HT-29 (cell line): ENCODE results near the gene CHD1. TPM values are rescaled to one million over a fixed set of nuclear protein-coding genes. Genes with fewer than 3 reads are reported as not detected.

Experiments used
- DNase-seq: peaks from one replicate; pipeline ENCODE4 v3.0.0-alpha.2; 2015; ENCODE audit warnings: low spot score
- total RNA-seq: library from RNA; depleted of rRNA; stranded (reverse); fragments of >200 nt; shearing (Covaris generic); gene quantifications from 2 replicates; pipeline ENCODE4 v1.2.3, GENCODE V29; 2014

Gene CHD1
- total RNA-seq, 1 experiment from 2014 or later: 21.6 TPM

DNA sequence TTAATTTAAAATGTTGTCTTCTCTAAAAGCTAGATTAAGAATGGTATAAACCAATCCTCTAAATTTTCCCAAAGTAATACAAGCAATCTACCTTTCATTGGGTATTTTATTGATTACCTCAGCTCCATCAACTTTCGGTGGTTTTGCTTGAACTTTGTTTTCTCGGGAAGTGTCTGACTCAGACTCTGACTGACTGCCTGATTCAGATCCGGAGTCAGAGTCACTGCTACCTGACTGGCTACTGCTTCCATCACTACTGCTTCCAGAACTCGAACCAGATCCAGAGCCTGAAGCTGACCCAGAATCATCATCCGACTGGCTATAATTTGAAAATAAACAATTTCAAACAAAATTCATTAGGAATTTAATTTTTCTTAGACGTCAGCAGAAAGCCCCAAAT is 24.0 kb downstream of the CHD1 start:
- no peak for DNase-seq

DNA sequence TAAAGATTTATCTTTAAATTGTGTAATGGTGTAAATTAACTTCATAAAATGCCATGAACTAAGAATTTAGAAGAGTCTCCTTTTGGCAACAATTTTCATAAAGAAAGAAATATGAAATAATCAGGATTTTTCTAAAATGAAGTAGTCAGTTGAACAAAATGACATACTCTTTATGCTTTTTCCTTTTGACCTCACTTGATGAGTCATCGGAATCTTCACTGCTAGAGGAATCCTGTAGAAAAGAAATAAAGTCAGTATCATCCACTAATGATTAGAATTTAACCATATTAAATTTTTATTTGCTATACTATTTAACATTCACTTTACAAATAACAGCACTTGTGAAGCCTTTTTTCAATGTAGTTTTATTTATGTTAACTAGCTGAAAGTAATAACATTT is 26.1 kb downstream of the CHD1 start:
- DNase-seq: no peak

DNA sequence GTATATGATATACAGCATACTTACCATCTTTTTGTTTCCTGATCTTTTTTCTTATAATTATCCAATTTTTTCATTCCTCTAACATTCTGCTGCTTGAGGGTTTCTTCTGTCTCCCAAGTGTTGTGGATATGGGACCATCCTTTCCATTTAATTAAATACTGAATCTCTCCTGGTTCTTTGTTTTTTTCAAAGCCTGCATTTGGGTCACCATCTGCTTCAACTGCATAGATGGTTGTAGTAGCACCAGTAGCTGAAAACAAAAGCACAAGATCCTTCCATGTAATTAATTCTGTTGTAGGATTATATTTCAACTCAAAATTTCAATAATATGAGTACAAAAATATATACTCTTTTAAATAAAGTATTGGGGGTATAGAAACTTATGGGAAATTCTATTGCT is 29.4 kb downstream of the CHD1 start:
- DNase-seq: no peak

DNA sequence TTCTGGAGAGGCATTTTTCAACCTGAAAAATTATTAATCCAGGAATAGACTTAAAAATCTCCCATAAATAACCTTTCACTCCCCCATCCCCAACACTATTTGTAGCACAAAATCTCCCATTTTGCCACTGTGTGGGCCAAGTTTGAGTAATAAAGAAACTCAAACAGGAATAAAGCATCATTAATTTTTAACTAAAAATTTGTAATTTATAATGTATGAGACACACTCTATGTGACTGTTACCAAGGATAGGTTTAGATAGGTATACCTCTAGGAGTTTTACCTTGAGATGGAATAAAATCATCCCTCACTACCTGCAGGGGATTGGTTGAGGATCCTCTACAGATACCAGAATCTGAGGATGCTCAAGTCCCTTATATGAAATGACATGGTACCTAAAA is 30.1 kb downstream of the CHD1 start:
- no peak for DNase-seq

DNA sequence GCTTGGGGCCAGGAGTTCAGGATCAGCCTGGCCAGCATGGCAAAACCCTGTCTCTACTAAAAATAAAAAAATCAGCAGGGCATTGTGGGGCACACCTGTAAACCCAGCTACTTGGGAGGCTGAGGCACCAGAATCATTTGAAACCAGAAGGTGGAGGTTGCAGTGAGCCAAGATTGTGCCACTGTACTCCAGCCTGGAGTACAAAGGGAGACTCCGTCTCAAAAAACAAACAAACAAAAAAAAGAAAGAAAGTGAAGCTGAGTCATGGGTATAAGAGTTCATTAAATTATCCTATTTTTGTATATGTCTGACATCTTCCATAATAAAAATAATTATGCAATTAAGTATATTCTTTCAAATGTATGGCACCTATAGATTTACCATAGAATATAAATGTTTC is 37.2 kb downstream of the CHD1 start:
- no peak for DNase-seq

DNA sequence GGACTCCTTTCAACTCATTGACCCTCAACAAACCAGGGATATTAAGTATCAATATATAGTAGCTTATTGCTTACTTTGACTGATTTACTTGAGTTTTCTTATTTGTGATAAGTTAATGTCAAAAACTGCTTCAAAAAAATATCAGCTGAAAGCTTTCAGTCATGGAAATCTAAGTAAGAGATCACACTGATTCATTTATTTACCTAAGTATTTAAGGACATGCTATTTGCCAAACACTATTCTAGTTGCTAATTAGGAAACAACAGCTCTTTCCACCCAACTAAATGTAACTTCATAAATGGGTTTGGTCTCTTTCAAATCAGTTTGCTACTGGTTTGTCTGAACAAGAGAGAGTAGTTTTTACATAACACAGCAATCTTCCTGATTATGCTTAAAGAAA is 48.2 kb downstream of the CHD1 start:
- peak; percentile 5 for DNase-seq

DNA sequence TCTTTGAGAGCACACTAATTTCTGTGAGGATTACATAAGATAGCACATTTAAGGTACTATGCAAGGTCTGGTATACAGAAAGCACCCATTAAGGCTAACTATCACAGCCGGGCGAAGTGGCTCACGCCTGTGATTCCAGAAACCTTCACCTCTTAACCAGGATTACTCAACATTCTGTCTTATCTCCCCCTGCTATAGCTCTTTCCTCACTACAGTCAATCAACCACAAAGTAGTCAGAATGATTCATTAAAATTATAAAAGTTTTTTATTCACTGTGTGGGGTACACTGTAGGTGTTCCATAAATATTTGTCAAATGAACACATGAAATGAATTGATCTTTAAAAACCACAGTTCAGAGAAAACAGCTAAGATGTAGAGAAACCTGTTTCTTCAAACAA is 48.7 kb downstream of the CHD1 start:
- peak; percentile 4 for DNase-seq

DNA sequence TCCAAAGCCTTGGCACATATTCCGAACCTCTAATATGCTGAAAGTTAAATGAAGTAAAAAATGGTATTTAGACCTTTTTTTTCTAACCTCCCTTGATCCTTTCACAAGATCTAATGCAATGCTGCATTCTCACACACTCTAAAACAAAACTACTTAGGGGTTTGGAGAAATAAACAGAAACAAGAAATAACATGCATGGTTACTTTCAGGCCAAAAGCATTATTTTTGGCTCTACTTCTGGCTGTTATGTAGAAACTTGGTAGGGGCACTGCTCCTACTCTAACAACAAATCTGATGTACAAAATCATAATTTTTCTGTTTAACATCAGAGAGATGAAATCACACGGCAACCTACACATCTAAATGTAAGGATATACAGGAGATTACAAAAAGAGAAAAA is 51.2 kb downstream of the CHD1 start:
- DNase-seq: no peak

DNA sequence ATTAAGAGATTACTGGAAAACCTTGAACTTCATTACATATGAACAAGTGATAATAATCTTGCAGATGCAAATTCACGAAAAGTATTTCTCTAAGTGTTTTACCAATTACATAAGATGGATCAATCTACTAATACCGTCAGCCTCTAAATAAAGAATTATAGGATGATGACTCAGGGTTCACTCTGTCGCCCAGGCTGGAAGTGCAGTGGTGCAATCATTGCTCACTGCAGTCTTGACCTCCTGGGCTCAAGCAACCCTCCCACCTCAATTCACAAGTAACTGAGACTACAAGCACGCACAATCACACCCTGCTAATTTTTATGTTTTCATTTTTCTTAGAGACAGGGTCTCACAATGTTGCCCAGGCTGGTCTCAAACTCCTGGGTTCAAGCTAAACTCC is 56.1 kb downstream of the CHD1 start:
- DNase-seq: no peak

DNA sequence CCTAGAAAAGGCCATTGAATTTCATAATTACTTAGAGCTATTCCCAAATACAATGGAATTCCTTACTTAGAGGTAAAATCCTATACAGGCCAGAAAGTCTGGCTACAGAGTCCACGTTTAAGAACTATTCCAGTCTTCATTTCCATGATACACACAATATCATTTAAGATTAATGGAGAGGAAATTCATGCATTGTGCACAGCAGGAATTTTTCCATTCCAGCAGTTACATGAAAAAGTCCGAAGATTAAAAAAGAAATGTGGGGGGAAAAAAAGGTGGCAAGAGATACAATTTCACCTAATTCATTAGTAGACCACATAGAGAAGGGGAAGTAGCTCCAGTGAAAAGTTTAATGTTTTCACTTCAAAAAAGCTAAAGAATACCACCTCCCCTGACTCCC is 63.1 kb downstream of the CHD1 start:
- DNase-seq: no peak

DNA sequence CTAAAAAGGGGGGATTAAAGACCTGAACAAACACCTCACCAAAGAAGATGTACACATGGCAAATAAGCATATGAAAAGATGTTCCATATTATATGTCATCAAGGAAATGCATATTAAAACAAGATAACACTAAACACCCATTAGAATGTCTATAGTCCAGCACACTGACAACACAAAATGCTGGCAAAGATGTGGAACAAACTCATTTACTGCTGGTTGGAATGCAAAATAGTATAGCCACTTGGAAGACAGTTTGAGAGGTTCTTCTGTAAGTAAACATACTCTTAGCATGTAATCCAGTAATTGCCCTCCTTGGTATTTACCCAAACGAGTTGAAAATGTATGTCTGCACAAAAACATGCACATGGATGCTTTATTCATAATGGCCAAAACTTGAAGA is 81.8 kb downstream of the CHD1 start:
- no peak for DNase-seq

DNA sequence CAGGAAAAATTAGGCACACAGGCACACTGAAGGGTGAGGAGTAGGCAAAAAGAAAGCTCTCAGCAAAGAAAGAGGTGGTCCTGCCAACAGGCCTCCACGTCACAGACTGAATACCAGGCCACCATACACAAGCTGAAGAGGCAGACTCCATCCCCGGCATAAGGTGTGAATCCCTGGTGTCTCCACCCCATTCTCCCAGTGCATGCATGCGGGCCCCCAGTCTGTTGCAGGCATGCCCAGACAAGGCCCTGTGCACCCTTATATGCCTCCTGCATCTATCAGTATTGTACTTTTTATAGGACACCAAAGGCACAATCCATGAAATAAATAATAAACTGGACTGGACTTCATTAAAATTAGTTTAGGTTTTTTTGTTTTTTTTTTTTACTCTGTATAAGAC is 82.3 kb downstream of the CHD1 start:
- no peak for DNase-seq

DNA sequence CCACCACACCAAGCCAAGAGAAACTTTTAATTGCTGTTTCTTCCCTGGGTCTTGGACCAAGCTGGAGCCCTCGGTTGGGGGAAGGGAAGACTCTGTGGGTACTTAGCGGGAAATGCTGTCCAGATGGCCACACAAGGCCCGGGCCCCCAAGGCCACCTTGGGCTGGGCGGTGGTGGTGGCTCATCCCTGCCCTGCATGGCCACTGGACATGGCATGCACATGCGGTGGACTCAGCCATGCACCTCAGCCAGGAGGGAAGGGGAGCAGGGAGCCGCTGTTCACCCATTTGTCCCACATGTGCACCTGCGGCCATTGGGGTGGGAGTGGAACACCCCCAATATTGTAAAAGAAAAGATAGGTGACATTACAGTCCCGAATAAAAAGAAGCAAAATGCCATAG is 82.9 kb downstream of the CHD1 start:
- no peak for DNase-seq

DNA sequence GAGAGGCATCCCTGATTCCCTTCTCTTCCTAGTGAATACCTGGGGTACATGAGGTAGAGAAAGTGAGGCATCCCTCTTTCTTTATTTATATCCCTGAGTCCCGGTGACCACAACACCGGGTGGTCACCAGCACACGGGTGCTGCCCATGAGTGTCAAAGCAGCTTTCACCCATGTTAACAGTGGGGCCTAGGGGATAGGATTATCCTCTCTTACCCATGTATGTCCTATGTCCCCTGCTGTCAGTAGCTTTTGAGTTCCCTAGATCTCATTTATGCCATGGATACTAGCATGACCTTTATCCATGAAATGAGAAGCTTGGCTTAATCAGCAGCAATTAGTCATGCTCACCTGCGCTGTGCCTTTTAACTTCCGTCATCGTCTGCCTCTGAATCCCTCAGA is 83.9 kb downstream of the CHD1 start:
- no peak for DNase-seq

DNA sequence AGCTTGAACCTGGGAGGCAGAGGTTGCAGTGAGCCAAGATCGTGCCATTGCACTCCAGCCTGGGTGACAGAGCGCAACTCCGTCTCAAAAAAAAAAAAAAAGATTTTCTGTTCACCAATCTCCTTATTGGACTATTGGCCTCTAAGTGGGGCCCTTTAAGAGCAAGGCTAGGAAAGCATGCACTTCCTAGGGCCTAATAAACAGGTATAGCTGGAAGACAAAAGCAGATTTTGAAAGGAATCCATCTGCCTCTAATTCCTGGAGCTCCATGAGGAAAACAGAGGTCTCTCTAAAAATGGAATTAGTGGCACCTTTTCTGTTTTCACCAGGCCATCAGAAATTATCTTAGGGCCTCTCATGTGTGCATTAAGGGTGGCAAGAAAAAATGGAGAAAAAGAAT is 85.3 kb downstream of the CHD1 start:
- DNase-seq: no peak

DNA sequence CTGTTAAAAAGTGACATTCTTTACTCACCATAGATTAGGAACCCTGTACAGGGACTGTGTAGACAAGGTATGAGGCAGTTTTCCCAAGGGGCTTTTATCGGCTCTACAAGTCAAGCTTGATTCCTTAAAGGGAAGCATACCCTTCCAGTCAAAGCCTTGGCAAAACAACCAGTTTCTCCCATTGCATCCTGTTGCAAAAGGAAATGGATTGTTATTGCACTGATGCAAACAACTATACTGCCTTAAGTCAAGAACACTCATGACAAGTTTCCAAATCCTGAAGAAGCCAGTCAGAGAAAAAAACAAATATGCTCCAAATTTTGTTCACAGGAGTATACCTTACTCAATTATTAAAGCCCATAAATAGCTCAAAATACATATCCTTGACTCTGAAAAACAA is 87.9 kb downstream of the CHD1 start:
- no peak for DNase-seq

DNA sequence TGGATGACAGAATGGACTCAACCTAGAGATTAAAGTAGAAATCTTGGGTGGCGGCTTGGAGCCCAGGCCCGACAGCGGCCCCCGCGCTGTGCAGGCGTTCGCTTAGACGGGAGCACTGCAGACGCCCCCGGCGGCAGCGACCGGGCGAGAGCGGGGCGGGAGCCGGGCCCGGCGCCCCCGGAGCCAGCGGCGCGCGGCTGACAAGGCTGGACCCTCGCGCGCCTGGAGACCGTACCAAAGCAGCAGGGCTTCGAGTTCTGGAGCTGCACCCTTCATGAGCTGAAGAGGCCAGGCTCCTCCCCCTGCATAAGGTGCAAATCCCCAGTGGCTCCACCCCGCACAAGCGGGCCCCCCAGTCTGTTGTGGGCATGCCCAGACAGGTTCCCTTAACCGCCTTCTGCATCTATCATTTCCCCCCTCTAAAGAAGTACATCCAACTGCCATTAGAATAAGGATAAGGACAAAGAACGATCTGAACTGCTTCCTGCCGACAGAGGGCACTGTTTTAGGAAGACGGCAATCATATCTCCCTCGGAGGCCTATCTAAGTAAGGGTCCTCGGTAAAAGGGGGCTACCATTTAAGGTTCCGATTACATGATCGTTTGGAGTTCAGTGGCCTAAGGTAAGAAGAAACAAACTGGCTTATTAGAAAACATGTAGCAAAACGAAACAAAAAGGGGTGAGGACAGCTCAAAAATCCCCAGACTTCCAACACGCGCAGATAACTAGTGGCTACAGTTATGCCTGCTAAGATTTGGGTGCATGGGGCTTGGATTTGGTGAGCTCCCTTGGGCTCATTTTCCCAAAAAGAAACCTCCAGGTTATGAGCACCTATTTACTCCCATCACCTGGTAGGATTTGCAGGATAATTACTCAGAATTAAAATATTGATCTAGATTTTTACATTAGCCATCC is 89.1 kb downstream of the CHD1 start:
- DNase-seq: no peak

DNA sequence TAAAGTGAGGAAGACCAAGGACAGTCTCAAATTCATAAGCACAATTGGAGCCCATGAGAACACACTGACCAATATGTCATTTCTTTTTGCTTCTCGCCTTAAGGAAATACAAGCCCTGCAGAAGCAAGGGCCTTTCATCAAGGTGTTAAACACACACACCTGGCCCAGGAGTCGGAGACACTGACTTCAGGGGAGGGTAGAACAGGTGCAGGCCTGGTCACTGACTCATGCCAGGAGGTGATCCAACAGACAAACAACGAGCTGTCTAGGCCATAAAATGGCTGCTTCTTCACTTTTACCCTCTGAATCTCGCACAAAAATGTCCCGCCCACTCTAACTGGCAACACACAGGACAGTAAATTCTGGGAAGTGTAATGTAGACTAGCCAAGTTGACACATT is 92.6 kb downstream of the CHD1 start:
- DNase-seq: peak; percentile 17

DNA sequence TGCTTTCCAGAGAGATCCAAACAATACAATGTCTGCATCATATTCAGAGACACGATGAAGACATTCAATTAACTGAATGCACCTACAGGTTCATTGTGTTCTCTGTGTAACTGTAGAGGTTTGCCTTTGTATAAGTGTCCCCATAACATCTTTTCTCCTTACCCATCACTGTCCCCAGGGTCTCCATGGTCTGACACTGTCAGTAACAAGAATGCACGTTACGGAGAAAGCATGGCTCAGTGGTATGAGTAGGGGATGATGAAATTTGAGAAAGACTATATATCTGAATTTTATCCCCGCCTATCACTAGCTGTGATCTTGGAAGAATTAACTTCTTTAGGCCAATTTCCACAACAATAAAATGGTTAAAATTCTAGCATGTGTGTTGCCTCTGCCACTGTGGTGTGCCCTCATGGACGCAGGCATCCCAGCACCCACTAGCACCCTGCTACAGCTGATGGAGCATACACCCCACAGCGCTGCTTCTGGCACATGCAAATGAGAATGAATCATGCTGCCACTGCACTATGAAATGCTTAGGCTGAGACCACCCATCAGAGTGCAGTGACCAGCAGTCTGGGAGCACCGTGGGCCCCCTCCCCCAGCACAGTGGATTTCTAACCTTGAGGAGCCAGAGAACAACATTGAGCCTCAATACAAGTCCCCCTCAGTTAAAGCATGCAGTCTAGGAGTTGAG is 101.1 kb downstream of the CHD1 start:
- no peak for DNase-seq

DNA sequence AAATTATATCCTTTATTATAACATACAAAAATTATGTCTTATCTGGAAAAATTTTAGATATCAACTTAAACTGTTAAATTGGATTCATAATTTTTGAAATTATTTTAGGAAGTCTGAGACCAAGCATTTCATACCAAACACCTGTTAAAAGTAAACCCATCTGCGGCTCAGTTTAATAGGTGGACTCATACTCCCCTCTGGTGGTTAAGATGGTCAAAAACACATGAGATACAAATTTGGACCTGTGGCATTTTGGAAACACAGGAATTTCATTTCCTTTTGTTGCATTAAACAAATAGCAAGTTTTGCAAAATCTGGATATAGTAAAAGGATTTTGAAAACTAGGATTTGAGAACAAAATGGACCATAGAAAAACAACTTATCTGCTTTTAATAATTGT is 101.6 kb downstream of the CHD1 start:
- peak; percentile 65 for DNase-seq

DNA sequence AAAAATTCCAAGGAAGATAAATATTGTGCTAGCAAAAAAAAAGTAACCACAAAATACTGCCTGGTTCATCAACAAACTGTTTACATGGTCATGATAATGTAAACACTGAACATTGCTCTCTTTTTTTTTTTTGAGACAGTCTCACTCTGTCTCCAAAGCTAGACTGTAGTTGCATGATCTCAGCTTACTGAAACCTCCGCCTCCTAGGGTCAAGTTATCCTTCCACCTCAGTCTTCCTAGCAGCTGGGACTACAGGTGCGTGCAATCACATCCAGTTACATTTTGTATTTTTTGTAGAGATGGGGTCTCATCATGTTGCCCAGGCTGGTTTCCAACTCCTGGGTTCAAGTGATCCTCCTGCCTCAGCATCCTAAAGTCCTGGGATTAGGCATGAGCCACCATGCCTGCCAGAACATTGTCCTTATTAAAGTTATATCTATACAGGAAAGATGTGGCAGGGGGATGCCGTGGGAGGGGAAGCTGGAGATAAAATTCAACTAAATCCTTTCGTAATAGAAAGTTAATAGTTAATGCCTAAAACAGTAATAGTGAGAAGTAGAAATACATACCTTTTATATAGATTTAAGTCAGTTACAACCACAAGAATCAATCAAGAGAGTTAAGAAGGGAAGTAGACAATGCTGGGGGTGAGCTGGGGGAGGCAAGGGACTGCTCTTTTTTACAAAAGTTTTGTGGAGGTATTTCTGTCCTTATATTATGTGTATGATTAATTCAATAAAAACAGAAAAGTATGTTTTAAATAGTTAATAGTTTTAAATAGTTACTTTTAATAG is 103.0 kb downstream of the CHD1 start:
- DNase-seq: no peak

DNA sequence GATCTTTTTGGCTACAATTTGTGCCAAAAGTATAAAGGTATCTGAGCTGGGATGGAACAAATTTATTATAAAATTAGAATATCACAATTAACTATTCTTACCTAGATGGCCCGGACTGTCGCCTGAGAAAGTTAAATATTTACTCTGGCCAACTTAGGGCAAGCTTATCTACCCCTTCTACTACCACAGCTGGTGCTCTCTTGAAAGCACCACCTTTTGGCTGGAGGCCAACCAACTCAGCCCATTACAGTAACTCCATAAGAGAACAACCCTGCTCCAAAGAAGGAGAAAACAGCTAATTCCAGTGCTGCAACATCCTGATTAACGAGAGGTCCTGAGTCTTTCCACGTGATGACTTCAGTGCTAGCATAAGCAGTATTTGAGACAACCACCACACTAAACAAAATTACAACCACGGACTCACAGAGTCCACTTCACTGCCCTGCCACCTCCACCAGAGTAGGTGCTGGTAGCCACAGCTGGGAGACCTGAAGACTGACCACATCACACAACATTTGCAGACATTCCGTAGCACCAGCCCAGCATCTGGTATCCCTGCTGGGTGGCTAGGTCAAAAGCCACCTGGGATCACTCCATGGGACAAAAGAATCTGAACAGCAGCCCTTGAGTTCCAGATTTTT is 112.1 kb downstream of the CHD1 start:
- peak; percentile 93 for DNase-seq
